ENCODE measurements around the gene GSPT1.

GRCh38 chr16:11833951-11834695, 81.6 kb downstream of the GSPT1 start:
- TF ChIP-seq POLR2A (IDR thresholded peaks at IDR 0.05; ENCODE audit: low read depth) (no peak), CTCF (IDR thresholded peaks at IDR 0.05) (no peak), POLR2AphosphoS5 (IDR thresholded peaks at IDR 0.05) (no peak), EP300 (IDR thresholded peaks at IDR 0.05) (no peak)

Measured in esophagus muscularis mucosa (tissue), 4 donors.